ENCODE data around the gene IMMP2L. TPM values are rescaled to one million over a fixed set of nuclear protein-coding genes. Genes with fewer than 3 reads are reported as not detected.
A peak's percentile ranks its signal among the peaks of the same experiment; 100 is the strongest.

IMMP2L gene
- polyA plus RNA-seq, 1 of the 3 experiments (the other 2 are of a cell fraction): 10.7 TPM

GRCh38 chr7:111145472-111145871, 416.8 kb downstream of the IMMP2L start (continued):
- TF ChIP-seq POLR2AphosphoS5 (IDR thresholded peaks at IDR 0.05; ENCODE audit: low read depth, low read length) (no peak), TCF12 (IDR thresholded peaks at IDR 0.05) (no peak), RFX5 (IDR thresholded peaks at IDR 0.05; ENCODE audit: low read length) (no peak), USF1 (IDR thresholded peaks at IDR 0.05; ENCODE audit: borderline replicate concordance, low read depth) (no peak)

- ChIA-PET POLR2A (no interaction called here), CTCF (interaction anchor here (1.4 kb wide), 1 partner anchor 10 kb away, joined by 4 read pairs; no protein-coding TSS in a partner anchor)
- peak overlapping the region in 1 of 2 experiments; percentile 93; a peak in 1 of 4 replicates for H3K27ac ChIP-seq (ENCODE audit: low read depth in 2 of 2, low read length in 1 of 2)
- no peak overlapping the region for H3K4me3 ChIP-seq (ENCODE audit: low read depth in 2 of 2, low read length in 1 of 2)
- H3K27me3 ChIP-seq (ENCODE audit: insufficient read depth): no peaks in the 10 kb centered on the region
- TF ChIP-seq NFIC (IDR thresholded peaks at IDR 0.05; ENCODE audit: borderline replicate concordance): no peak
- no peak for TF ChIP-seq FOXM1 (IDR thresholded peaks at IDR 0.05; ENCODE audit: low read depth)
- TF ChIP-seq RAD21 (IDR thresholded peaks at IDR 0.05; ENCODE audit: low read length): no peak
- no peak for TF ChIP-seq CHD2 (IDR thresholded peaks at IDR 0.05; ENCODE audit: low read length, partially characterized antibody)
- TF ChIP-seq POLR2AphosphoS5 (IDR thresholded peaks at IDR 0.05; ENCODE audit: low read depth, low read length): no peak
- no peak for TF ChIP-seq USF1 (IDR thresholded peaks at IDR 0.05; ENCODE audit: borderline replicate concordance, low read depth)
- no peak for TF ChIP-seq ZBTB33 (IDR thresholded peaks at IDR 0.05; ENCODE audit: borderline replicate concordance, low read depth)
- TF ChIP-seq MEF2A (IDR thresholded peaks at IDR 0.05; ENCODE audit: borderline replicate concordance, low read depth): no peak
- no peak for TF ChIP-seq EZH2phosphoT487 (IDR thresholded peaks at IDR 0.05; ENCODE audit: borderline replicate concordance, low read depth)
- no peak for TF ChIP-seq SMC3 (IDR thresholded peaks at IDR 0.05; ENCODE audit: low read depth, low read length)
- TF ChIP-seq EP300 (IDR thresholded peaks at IDR 0.05; ENCODE audit: borderline replicate concordance in 1 of 2, low read depth in 1 of 2, low read length in 1 of 2): no peak
- no peak for TF ChIP-seq FOSL2 (IDR thresholded peaks at IDR 0.05; ENCODE audit: borderline replicate concordance, low read depth)
- no peak for TF ChIP-seq REST (IDR thresholded peaks at IDR 0.05; ENCODE audit: low read depth, low read length)
- TF ChIP-seq CTCF (IDR thresholded peaks at IDR 0.05): no peak
- no peaks in the 10 kb centered on the region for H4K20me1 ChIP-seq (ENCODE audit: insufficient read depth)
- H3K4me1 ChIP-seq (ENCODE audit: control insufficient read depth in 1 of 2, insufficient read depth in 2 of 2, low read depth in 1 of 2, low read length in 1 of 2): peaks cover 19 to 34% of the 10 kb centered on the region in 2 experiments; a peak in 3 of 4 replicates
- no peak overlapping the region for H2AFZ ChIP-seq (ENCODE audit: low read depth)
- peaks cover 18% of the 10 kb centered on the region for H3F3A ChIP-seq (replicated peaks; ENCODE audit: insufficient read depth)
- DNase-seq: no peak
- H3K9ac ChIP-seq: no peak overlapping the region
- H3K79me2 ChIP-seq (ENCODE audit: insufficient read depth): no peaks in the 10 kb centered on the region
- WGBS (ENCODE audit: low lambda C conversion rate): 96% methylated on average over 2 of the region's 2 CpGs
- H3K4me2 ChIP-seq: no peak overlapping the region
- H3K36me3 ChIP-seq (replicated peaks in 1 of 2; ENCODE audit: control insufficient read depth in 1 of 2, insufficient read depth in 2 of 2, low read length in 1 of 2): no peaks in the 10 kb centered on the region
- H3K9me3 ChIP-seq: no peaks in the 10 kb centered on the region
- H3K9me2 ChIP-seq: no peaks in the 10 kb centered on the region
These were observed 422.0 kb downstream of the IMMP2L start for GRCh38 chr7:111140091-111140865.

Data from SK-N-SH (cell line).